GM18870 (cell line): Measurements from ENCODE around the gene ADGRB3.
"Not testable (repeated sequence)": the region's sequence is repeated elsewhere in the genome, so short reads cannot be mapped to it uniquely, and the experiment has no call there.

Source experiments
- ATAC-seq: cut with Tn5 transposase; IDR thresholded peaks from one replicate; pipeline ENCODE4 v1.9.1; 2021; ENCODE audit warnings: moderate library complexity; ENCODE audit not compliant: unreplicated experiment

Gene ADGRB3

DNA sequence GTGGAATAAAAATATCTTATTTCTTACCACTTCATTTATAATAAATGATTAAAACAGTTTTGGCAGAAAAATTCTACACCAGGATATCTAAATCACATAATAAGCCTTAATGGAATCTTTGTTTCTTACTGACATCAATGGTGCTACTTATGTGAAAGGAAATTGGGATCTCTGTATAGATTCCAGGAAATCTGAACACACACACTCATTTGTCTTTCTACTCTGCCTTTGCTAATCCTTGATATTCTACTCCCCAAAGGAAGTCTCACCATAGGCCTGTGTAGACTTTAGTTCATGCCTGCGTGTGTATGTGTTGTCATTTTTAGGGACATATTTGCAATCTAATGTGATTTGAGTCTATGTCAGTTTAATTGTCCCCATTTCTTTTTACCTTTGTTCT lies 7.9 kb downstream of the ADGRB3 start:
- no peak for ATAC-seq

DNA sequence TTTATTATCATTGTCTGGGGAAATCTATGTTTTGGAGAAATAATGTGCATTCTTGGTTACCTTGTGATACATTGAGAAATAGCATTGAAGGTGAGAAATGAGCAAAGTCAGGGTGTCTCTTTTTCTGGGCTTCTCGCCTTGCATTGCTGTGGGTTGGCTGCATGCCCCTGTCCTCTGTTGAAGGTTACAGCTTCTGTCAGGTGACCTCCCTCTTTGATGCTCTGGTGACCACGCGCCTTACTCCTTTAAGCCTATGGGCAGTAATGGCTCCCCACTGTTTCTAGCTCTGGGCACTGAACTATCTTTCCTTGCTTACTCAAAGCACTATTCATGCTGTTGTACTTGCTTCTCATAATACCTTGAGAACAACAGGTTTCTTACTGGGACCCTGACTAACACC lies 14.6 kb downstream of the ADGRB3 start:
- ATAC-seq = no peak

DNA sequence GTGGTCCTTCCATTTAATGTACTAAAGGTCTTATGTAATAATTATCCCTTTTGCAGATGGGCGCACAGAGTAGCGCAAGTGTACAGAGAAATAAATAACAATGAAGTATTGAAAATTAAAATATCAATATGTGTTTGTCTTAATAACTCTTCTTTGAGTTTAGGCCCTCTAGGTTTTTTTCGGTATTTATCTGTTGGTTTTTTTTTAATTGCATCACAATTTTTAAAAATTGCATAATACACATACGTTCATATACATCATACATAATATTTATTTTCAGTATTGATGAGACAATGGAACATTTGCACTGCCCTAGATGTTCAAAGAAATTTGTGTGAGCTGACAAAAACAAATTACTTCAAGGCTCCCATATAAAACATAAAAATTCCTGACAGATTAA lies 15.1 kb downstream of the ADGRB3 start:
- ATAC-seq = no peak

DNA sequence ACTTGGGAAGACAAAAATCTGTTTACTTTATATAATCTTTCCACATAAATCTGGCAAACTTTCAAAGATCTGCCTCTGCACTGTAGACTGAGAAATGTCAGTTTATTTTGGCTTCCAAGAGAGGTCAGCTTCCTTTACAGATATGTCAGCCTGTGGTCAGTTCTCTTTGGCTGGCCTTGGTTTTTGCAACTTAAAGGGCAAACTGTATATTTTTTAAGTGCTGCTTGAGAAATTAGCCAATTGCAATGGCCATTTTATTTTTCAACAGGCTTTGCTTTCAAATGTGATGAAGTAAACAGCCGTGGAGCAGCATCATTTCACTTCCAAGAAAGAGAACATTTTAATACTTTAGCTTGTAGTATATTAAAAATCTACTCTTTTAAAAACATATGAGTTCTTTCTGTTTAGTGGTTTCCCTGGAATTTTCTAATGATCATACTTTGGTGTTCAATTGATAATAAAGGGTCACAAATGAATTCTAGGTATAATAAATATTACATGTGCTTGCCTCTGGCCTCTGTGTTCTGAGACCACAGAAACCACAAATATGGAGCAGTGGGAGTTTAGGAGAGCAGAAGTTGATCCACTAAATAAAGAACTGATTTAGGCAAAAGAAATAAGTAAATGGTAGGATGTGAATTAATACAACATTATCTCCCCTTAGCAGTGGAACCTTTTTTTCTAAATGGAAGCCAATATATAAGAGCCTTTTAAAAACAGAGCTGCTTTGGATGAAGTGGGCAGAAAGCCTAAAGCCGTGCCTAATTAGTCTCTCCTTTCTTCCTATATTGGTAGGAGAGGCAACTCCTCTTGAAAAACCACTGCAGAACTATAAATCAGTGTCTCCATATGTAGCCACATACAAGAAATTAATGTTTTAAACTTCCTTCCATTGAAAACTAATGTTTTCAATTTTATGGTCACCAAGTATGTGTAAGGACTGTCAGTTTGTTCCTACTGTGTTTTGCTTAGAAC lies 16.2 kb downstream of the ADGRB3 start:
- ATAC-seq = no peak

DNA sequence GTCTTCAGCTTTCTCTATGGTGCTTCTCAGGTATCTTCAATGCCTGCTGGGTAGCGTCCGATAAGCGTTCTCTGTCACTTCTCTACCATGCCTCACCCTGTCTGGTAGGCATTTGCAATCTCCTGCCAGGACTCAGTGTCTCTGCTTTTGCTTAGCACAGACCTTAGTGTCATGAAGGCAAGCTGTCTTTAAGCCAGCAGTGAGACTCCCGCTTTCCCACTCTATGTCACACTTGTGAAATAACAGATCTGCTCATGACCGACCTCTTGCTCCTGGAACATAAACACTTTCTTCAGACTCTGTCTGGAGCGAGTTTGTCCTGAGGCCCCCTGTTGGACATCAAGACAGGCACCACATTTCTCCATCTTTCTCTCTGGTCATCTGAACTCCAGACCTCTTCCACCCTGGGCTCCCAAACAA lies 17.0 kb downstream of the ADGRB3 start:
- no peak for ATAC-seq

DNA sequence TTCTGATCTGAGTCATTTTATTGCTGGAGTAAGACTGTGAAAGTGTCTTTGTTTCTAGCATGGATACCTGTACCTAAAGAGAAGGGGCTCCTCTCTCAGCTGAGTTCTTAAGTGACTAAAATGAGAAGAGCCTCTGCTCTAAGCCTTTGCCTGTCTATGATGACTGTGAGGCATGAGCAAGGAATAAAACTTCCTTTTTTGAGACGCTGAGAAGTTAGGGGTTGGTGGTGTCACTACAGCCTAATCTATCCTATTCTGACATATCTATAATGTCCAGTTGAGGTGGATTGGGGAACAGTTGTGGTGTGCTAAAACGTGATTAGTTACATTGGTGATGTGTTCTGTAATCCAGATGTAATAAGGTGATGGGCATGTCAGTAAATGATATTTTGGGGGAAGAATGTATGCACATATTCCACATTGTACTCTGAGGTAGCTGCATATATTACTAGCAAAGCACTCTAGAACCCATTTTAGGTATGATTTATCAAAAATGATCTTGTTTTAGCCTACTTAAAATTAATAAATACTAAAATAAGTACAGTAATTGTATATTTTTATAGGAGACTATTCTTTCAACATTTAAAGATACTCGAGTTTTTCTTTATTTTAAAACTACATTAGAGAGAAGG lies 18.1 kb downstream of the ADGRB3 start:
- no peak for ATAC-seq

DNA sequence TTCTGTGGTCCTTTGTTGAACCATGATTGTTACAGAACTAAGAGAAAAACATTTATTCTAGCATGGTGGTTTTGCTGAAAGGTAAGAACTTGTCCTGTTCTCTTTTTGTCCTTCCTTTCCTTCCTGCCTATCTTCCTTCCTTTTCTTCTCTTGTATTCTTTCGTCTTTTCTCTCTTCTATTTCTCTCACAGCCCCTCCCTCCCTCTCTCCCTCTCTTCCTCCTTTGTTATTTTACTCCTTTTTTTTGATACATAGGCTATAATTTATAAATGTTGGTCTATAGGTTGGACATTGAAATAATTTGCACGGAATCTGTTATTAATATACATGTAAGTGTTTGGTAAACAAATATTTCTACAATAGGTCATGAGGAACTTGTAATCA lies 18.6 kb downstream of the ADGRB3 start:
- ATAC-seq = no peak

DNA sequence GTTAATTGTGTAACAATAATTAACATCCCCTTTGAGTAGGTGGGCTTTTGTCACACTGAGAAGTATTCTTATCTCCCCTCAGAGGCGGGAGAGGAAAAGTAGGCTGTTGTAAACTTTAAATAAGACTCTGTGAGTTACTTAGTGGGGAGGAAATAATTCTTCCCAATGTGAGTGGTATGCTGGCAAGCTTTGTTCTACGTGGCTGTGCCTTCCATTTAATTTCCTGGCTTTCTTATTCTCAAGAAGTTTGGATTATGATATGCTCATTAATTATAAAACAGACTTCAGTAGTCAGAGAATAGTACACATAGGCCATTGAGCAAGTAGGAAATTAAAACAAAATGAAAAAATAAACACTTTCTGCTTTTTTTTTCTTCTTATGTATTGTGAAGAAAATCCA lies 19.1 kb downstream of the ADGRB3 start:
- no peak for ATAC-seq

DNA sequence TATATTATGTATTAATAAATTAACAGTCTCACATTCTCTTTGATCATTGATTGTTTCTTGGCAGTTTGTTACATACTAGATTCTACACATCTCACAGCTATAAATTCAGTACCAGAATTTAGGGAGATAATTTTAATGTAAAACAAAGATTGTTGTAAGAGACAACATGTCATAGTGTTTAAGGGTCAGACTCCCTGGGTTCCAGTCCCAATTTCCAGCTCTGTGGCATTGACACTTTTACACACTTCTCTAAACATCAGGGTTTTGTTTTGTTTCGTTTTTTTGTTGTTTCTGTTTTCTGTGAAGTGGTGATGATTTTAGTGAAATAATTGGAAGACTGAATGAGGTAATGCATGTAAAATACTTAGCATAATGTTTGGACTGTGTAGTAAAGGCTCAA lies 19.9 kb downstream of the ADGRB3 start:
- no peak for ATAC-seq

DNA sequence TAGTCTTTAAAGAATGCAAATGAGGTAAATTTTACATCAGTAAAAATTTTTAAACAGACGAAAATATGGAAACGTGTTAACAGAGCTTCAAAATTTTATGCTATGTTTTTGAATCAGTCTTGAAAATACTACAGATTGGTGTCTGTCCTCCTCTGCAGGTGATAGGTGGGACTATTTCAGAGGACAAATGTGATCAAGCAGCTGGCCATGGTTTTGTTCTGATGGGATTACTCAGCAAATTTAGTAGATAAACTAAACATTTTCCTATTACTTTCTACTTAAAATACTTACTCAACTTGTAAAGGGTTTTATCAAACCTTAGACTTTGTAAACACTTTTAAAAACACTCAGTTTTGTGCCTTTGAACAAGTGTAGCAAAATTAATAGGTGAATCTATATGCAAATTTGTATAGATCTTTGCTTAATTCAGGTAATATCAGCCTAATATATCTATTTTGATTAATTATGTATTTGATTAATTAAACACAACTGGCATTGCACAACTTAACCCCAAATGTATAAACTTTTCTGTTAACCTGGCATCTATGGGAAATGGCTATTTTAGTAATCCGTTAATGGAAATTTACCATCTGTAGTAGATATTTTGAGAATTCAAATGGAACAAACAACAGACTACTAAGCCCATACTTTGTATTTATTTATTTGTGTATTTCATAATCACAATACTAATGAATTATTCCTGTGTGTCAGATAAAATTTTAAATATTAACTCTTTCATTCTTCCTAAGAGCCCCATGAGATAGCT lies 22.5 kb downstream of the ADGRB3 start:
- ATAC-seq = no peak

DNA sequence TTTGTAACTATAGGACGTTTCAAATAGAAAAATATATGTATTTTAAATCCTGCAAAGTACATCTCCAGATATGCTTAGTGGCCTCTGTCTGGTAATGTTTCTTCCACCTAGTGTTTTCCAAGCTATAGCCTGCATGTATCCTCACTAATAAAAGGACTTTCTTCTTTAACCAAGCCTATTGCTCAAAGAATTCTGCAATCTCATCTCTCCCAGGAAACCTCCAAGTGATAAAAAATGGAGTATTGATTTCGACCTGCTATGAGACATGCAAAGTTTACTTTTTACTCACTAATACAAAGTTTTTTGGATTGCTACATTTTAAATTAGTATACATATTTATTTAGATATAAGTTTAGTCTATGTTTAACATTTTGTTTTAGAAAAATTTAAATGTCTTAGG lies 23.3 kb downstream of the ADGRB3 start:
- no peak for ATAC-seq

DNA sequence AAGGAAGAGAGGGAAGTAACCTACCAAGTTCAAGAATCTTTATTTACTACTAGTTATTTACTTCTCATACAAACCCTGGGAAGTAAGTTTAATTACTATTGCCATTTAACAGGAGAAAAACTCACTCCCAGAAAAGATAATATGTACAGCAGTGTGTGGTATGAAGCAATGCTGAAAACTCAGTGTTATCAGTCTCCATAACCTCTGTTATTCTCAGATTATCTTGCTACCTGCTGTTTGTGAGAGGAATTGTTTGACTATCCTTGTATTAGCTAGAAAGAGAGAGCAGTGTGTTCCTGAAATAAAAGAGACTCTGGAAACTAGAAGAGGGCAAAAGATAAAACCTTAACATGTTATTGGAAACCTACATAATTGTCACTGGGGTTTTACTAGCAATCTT lies 38.2 kb downstream of the ADGRB3 start:
- no peak for ATAC-seq

DNA sequence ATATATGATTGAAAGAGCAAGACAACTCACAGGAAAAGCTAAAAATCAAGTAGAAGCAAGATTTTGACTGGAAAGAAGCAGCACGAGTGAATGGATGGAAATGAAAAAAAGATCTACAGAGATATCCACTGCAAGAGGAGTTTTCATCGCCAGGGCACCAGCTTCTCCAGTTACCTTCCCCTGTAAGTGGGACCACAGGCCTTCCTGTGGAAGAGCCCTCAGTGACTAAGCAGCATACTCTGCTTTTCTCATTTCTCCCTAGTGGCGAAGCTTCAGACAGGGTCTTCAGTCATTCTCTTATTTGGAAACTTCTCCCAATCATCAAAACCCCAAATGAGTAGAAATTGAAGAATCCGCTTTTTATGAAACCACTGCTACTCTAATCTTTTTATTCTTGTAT lies 40.5 kb downstream of the ADGRB3 start:
- no peak for ATAC-seq

DNA sequence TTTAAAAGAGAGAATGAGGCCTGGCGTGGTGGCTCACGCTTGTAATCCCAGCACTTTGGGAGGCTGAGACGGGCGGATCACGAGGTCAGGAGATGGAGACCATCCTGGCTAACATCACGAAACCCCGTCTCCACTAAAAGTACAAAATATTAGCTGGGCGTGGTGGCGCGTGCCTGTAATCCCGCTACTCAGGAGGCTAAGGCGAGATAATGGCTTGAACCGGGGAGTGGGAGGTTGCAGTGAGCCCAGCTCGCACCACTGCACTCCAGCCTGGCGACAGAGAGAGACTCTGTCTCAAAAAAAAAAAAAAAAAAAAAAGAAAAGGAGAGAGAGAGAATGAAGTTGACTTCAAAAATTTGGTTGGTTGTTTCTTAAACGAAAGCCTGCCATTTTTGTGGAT lies 41.0 kb downstream of the ADGRB3 start:
- not testable (repeated sequence) for ATAC-seq

DNA sequence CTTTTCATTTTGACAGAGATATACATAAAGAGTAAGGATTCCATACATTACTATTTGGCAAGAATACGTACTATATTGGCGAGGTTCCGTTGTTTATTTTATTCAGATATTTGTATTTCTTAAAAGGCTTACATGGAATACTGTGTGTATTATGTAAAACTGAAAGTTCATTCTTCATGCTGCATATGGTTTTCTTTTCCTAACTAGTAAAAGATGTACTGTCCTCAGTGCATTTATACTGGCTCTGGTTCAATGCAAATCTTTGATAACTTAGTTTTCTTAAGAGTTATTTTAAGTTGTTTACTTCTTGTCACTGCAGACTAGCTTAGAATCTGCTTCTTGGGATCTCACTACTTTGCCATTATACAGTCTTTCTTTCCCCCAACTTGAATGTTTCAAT lies 42.0 kb downstream of the ADGRB3 start:
- no peak for ATAC-seq

DNA sequence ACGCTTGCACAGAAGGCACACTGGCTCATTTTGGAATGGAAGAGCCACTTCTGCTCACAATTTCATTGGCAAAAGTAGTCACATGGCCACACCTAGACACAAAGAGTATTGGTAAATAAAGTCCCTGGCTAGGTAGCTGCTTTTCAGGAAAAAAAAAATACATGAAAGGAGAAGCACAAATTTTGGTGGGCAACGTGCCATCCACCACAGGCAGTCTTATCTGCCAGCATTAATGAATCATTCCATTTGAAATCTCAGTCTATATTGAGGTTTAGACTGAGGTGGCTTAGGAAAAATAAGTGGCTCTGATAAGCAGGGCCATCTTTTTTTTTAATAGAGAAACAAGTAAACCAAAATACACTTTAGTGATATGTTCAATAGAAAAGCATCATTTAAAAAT lies 44.3 kb downstream of the ADGRB3 start:
- ATAC-seq = no peak

DNA sequence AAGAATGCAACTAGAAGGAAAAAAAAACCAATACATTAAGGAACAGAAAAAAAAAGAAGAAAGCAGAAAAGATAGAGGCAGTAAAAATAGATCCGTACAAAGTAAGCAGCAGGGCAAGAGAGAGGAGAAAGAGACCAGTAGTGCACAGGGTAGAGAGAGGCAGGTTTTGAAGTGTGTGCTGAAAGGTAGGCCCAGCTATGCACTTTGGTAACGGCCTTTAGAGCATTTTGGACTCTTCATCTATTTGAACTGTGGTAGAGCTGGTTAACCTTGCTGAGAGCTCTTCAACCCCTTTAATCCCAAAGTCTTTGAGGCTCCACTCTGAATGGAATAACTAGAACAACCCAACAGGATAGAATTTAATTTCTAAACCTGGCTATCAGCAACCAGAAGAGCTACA lies 45.2 kb downstream of the ADGRB3 start:
- ATAC-seq = no peak

DNA sequence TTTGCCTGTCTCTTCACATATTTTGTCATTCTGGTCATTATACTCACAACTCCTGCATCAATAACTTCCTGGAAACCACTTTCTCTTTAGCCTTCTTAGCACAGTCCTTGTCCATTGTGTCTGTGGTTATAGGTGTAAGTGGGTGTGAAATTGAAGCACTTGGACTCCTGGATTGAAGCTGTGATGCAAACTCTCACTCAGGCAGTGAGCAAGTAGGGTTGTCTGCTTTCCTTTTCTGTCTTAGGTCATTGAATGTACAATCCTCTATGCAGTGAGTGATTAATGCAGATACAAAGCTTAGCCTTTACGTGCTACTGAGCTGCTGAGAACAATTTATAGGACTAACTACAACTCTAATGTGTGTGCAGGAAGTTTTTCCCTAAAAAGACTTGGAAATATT lies 54.8 kb downstream of the ADGRB3 start:
- ATAC-seq = no peak

DNA sequence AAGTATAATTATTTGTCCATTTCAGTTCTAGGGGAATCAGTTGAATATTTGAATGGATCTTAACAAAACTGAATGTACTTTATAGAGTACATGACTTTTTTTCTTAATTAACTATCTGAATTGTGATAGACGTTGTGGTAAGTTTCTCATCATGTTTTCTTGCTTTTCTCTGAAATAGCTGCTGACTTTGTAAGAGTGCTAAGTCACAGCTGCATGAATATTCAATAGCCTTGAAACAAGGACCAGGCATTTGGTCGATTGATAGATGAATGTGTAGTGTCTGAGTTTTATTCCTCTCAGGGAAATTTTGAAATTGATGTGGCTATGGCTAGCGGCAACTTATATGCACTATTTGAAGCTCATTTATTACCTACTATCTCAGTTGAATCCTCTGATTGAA lies 56.0 kb downstream of the ADGRB3 start:
- no peak for ATAC-seq

DNA sequence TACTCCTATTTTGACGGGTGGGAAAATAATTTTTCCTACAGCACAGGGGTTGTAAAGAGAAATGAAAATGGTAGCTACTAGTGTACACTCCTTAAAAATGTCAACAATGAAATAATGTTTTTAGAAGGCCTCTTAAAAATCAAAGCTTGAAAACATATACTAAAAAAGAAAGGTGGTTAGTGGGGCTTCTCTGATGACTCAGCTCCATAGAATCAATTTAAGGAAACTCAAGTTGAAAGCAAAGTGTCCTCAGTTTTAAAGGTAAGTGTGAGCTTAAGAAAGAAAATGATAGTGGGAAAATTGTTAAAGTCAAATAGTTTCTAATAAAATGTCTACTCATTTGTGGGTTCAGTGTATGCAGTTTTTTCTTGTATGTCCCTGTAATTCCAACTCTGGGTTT lies 58.2 kb downstream of the ADGRB3 start:
- ATAC-seq = no peak

DNA sequence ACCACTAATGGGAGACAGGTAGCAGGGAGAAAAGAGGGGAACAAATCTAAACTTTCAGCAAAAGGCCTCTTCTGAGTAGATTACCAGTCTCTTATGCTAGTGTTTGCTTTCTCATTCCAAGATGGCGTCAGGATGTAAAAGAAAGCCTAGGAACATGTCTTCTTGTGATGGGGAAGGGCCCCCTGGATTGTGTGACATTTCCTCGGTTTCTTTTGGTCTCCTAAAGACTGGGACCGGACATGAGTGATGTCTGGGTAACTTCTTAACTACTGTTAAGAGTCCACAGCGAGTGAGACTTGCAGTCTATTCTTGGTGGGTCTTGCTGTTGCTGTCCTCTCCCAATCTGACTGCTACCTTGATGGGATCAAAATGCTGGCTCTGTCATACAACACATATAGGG lies 60.3 kb downstream of the ADGRB3 start:
- ATAC-seq = no peak

DNA sequence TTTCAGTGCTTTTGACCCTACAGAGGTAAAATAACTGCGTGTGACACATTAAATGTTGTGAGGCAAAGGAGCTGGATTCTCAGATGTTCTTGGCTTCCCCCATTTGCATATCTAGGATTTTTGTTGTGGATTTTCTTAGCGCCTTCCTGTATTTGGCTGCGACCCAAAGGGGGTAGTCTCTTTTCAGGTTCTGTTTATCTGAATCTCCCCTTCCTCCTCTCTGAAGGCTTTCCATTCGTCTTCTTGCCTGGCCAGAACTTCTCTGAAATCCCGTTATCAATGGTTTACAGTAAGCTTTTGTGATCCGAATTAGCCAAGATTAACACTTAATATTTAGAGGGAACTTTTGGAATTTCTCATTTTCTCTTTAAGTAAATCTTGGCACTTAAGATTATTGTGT lies 60.8 kb downstream of the ADGRB3 start:
- ATAC-seq = no peak
